IMR-90 (cell line): ENCODE results near the gene SLC25A52.

Source experiments
- CTCF ChIP-seq: conservative IDR thresholded peaks from 2 replicates; pipeline ENCODE4 v1.5.1; 2012; ENCODE audit warnings: mild to moderate bottlenecking, low read depth, low read length, improper control_type of control experiment
- POLR2A ChIP-seq: IDR thresholded peaks from 2 replicates; pipeline ENCODE4 v1.6.1; 2012; ENCODE audit warnings: mild to moderate bottlenecking, low read depth, low read length
- SMC3 ChIP-seq: fragments of 150-350 bp; IDR thresholded peaks from 2 replicates; pipeline ENCODE4 v1.6.1; 2016; ENCODE audit warnings: low read depth, mild to moderate bottlenecking, antibody characterized with exemption, low read length, moderate library complexity

- TF ChIP-seq CTCF = no peak
- TF ChIP-seq POLR2A = no peak
- TF ChIP-seq SMC3 = no peak
These were observed at the start of gene SLC25A52 for GRCh38 chr18:31760695-31761094.
